GM19397 (cell line): Measurements from ENCODE around the gene HHAT.

ENCODE experiments used
- ATAC-seq: cut with Tn5 transposase; IDR thresholded peaks from one replicate; pipeline ENCODE4 v1.9.1; 2021; ENCODE audit warnings: mild to moderate bottlenecking, moderate library complexity; ENCODE audit not compliant: unreplicated experiment

Gene HHAT

DNA sequence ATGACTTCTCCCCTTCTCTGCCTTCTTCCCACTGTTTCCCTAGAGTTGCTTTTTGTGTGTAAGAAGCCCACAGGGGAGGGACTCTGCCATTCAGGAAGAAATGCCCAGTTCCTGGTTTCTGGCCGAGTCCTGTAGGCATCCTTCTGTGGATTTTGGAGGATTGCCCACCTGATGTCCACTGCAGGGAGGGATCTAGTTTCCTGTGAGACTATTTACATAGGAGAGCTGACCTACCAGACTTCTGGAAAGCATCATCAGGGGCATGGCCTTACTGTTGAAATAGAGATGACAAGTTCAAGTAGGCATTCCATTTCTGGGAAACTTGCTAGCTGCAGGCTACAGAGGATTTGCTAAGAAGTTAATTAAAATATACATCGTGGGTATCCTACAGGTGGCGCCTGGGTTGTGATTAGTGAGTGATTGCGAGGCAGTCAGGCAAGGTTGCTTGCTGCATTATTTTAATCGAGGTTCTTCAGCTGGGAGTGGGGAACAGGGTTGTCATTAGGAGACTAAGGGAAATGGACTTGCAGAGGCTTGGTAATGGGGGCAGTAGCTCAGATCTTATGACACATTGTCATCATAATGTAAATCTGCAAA is 148.7 kb downstream of the HHAT start:
- no peak for ATAC-seq

DNA sequence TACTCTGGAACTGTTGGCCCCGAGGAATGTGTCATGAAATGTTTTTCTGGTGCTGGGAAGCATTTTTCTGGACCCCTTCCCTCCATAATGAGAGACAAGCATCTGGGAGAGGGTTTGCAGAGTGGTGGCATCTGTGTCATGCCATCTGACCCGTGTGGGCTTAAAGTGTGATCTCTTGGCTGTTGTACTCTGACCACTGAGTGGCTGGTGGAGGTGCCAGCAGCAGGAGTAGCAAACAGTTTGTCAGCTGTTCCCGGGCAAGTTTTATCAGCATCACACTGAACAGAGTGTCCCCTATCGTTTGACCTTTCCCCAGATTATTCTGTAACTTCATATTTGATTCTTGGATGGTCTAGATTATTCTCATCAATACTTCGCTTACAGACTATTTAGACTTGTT is 150.1 kb downstream of the HHAT start:
- ATAC-seq = no peak

DNA sequence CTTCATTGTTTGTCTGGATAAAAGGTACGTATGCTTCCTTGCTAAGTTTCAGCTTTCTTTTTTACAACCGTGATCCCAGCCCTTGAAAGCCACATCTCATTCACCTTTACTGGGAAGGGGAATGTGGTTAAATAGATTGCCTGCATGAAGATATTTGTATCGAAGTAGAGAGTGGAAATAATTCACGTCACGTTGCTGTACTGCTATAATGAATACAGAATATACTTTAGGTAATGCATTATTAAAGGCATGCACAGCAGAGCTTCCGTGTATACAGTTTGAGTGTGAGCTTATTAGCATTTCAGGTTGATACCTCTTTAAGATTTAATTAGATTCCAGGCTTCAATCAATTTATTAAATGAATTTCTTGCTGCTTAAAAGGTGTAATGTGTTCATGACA is 153.8 kb downstream of the HHAT start:
- no peak for ATAC-seq

DNA sequence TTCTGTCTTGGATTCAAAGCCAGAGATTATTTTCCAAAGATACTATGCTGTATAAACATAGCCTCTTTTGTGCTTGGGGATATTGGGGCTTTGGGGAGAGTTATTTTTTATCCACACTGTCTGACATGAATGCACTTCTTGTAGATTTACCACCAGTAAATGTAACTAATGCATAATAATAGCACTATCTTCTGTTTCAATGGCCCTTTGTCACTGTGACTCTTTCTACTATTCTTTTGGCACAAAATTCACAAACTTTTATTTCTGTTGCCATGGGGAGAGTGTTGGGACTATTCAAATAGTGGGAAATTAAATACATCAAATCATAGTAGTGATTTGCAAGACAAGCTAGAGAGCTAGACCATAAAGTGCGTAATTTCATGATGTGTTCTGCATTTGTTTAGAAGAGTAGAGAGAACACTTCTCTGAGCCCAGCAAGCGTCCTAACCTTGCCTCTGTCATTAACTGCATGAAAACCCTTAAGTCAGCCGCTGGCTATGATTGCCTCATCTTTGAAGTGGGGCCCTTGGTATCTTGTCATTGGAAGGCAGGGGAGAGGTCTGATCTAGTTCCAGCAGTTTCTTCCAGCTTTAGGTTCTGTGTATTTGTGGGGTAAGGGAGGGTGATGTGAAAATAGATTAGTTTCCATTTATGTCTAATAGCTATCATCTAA is 154.4 kb downstream of the HHAT start:
- no peak for ATAC-seq

DNA sequence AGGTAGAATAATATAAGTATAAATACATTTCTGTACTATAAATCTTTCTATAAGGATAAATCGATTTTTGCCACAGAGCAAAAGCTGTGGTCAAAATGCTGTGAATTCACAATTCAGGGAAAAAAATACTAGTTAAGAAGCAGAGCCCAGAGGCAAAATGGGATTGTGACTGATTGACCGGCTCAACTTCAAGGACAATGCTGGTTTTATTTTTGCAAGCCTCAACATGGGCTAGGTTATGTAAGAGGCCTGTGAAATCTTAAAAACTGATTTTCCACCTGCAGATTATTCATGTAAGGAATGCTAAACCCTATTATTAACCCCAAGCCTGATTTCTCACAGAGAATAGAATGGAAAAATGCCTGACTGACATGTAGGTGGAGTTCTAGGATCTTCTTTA is 155.1 kb downstream of the HHAT start:
- ATAC-seq = no peak

DNA sequence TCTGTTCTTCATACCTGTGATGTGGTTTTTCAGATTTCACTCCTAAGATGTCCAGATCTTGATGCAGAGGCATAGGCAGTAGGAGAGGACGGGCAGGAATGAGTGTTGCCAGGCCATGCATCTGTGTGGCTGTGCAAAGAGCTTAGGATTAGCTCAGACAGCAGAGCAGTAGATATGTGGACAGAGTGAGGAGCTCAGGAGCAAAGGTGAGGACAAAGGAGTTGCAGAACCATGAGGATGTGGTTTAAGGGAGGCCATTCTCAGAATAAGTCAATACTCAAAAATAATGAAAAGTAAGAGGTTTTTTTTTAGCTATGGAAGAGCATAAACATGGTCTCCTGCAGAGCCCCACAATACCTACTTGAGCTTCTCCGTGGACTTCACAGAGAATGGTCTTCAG is 158.3 kb downstream of the HHAT start:
- no peak for ATAC-seq

DNA sequence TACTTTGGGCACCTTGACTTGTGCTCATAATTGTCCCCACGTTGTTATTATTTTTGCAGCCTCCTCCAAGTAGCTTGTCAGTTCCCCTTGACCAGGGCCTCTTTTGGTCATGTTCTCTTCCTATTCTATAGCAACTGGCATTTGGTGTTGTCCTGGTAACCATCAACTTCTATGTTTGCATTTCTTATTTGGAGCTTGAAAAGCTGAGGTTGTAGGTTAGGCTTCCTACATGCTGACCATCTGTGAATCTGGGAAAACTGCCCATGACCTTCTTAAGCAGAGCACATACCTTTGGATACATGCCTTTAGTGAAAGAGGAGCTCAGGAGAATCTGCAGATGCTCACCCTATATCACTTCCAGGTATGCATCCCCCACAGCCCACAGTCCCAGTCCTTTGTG is 160.8 kb downstream of the HHAT start:
- ATAC-seq = no peak

DNA sequence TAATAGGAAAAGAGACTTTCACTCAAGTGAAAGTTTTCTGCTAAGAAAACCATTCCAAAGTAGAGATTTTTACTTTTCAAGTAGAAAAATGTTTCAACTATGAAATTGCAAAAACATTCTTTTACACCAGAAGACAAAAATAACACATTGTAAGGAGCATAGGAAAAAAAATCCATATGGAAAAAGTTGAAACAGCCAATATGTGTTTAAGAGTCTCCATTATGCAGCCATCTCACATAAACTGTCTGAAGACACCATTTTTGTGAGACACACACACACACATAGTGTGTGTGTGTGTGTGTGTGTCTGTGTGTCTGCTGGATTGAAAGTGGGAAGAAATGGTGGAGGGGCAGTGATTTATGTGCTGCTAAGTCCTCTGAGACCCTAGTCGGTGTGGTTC is 162.1 kb downstream of the HHAT start:
- no peak for ATAC-seq

DNA sequence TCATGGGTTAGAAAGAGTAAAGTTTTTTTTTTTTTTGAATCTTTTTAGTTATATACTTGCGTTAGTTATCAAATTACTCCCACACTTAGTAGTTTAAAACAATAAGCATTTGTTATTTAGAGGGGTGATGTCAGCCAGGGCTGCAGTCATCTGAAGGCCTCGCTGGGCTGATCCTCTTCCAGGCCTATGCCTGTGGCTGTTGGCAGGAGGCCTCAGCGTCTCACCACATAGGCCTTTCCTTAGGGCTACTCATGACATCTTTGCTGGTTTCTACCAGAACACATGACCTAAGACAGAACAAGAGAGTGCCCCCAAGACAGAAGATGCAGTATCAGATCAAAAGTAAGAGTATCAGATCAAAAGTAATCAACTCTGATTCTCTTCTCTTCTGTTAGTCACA is 167.4 kb downstream of the HHAT start:
- ATAC-seq = no peak

DNA sequence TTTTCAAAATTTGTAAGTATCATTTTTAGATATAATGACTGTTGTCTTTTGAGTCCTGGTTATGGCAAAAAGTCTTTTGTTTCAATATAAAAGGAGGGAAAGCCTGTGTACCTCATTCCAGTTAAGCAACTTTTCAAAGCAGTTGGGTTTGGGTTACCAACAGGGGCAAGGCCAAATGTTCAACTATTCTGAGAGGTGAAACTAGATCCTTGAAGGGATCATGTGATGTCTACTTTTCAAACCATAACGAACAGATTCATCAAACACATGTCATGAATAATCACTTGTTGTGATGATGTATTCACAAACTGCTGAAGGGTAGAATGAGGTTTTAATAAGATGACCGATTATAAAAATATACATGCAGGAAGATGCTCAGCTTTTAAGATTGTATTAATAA is 171.3 kb downstream of the HHAT start:
- ATAC-seq = no peak

DNA sequence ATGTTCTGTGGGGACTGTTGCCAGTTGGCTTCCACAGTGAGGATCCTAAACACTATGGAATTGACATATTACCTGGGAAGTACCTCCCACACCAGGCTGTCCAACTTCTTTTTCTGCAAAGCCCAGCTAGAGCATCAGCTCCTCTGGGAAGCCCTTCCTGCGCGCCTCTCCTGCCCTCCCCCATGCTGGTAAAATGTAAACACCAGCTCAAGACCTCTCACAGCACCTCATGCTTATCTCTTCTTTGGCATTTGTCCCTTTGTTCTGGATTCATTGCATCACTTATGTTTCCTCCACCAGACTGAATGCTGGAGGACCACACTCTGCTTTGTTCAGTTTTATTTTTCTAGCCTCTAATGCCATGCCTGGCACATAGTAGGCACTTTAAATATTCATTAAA is 172.1 kb downstream of the HHAT start:
- ATAC-seq = no peak

DNA sequence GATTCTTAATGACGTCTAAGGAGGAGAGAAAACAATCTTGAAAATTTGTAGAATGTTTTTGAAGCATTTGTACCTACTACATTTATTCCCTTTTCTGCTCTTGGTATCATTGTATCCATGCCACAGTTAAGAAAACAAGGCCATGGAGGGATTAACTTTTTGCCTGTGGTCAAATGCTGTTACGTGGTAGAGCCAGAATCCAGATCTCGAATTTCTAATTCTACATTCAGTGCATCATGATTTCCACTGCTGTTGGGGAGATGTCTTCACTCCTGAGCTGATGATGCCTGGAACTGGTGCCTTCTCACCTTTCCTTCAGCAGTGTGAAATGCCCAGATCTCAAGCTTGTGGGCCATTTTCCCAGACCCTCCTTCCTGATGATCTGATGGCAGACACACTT is 175.6 kb downstream of the HHAT start:
- ATAC-seq = no peak

DNA sequence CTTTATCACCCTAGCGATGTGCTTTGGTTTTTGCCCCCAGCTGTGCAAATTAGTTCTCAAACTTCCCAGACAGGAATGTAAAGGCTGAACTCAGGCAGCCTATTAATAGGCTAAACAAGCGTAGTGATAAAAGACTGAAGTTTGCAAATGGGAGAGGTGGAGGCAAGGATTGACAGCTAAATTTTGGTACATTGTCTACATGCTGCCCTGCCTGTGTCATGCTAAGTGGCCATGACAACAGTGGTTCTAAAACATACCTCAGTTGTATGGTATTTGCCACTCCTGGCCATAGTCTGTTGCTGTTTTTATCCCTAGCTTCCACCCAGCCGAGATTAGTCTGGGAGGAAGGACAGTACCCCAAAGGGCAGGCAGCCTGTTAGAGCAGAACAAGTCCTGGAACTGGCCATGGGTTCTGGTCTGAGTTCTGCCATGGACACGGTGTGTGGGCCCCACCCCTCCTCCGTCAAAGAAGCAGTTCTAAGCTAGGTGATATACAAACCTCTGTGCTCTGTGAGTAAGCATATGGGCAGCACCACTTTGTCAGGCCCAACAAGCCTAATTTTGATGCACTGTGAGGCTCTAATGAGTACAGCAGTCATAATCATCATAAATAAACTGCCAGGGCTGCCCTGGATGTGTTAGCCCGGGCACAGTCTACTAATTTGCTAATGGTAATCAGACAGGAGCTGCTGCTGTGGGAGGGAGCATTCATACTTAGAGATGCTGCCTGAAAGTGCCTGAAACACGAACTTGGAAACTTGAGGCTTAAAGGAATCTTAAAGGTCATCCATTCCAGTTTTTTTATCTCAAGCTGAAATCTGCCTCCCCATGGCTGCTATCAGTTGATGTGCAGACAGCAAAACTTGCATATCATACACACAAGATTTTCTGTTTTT is 177.1 kb downstream of the HHAT start:
- ATAC-seq = no peak

DNA sequence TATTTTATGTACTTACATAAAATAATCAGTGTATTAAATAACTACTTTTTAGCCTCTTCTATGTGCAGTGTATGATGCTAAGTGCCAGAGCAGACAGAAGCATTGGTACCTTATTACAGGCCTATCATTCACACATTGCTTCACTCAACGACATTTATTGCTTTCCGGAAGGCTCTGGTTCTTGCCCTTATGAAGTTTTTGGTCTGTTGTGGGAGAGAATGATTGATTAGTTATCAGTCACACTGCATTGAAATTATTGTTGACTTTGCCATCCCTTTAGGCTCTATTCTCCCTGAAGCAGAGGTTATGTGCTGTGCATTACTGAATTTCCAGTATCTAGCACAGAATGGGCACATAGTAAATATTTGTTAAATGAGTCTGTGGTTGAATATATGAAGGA is 178.0 kb downstream of the HHAT start:
- no peak for ATAC-seq

DNA sequence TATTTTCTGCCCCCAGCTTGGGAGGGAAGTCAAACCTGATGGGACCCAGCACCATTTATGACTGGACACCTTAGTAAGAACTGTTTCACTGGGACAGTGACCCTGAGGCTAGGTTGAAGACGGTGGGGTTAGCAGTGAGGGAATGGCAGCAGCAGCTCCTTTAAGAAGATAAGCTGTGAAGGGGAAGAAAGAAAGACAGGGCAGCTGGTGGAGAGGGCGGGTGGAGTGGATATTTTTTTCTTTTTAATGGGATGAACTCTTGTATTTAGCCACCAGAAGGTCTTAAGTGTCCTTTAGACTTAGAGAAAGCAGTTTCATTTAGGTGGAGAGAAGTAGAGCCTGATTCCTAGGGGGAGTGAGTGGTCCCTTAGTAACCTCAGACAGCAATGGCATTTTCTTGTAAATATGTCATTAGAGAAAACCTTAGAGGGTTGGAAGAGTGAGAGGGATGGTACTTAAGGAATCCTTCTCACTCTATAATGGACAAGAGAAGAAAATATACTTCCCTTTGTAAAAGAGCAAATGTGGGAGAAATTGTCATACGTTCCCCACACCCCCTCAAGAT is 187.5 kb downstream of the HHAT start:
- ATAC-seq = no peak

DNA sequence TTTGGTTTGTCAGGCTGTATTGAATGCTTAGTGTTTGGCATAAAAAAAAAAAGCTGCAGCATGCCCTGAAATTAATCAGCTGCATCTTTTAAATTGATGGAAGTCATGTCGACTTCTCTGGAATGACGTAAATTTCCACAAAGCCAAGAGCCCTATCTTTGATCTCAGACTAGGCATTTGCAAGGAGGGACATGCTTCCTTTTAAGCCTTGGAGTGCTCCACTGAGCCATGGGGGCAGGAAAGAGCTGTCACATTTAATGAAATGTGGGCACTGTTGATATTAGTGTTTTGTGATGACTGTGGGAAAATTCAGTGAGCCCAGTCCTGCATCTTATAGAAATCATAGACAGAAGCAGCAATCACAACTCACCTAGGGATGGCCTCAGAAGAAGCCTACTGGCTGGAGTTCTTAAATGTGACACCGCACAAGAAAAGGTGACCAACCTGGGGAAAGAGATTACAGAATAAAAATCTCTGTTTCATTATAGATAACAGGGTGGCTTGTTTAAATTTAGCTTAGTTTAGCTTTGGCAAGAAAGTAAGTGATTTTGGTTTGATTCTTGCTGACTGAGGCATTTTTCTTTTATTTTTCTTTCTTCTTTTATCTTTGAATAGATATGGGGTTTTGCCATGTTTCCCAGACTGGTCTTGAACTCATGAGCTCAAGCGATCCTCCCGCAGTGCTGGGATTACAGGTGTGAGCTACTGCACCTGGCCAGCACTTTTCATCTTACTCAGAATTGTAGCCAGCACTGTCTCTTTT is 188.2 kb downstream of the HHAT start:
- ATAC-seq = no peak

DNA sequence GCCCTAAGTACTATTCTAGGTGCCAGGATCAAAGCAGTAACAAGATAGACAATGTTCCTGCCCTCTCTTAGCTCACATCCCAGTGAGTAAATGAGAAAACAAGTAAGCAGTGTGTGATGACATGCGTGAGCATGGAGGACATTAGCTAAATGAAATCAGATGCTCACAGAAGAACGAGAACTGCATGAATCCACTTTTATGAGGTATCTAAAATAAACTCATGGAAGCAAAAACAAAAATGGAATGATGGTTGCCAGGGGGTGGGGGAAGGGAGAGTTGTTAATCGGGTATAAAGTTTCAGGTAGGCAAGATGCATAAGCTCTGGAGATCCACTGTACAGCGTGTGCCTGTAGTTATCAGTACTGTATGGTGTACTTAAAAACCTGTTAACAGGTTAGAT is 195.1 kb downstream of the HHAT start:
- no peak for ATAC-seq

DNA sequence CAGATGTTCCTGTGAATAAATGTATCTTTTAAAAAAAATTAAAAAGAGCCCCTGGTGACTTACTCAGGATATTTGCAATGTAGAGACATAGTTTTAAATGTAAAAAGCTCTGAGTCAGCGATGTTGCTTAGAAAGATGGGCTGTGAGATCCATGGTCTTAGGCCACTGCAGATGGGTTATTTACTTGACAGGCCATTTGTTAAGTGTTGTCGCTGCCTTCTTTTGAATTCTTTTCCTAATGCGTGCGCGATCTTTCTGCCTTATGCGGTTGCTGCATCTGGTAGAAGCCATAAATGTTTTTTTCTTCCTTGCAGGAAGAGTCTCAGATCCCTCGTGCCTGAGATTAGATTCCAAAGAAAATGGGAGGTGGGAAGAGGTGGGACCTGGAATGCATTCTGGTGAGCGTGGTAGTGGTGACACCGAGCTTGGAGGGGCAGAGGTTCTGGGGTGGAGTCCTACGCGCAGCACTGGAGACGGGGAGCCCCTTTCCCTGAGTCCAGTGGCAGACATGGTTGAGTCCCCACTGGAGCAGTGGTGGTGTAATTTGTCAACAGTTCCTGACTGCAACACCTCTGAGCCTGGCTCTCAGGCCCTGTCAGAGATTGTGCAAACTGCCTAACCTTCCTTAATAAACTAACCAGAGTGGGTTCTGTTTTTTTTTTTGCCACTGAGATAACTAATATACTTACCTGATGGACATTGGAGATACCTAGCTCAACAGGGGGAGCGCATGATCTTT is 197.2 kb downstream of the HHAT start:
- ATAC-seq = no peak

DNA sequence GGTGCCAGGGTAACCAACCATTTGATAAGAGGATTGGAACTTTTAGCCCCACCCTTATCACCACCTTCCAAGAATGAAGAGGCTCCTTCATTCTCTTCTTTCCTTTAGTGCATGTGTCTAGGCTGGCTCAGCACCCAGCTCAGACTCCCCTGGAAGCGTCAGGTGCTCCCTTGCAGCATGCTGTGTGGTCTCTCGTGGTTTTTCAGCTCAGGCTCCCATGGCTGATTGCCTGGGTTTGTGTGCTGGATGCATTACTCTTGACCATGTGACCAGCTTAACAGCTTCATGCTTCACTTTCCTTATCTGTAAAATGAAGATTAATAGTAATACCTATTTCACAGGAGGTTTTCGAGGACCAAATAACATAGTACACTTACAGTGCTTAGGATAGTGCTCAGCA is 198.4 kb downstream of the HHAT start:
- no peak for ATAC-seq

DNA sequence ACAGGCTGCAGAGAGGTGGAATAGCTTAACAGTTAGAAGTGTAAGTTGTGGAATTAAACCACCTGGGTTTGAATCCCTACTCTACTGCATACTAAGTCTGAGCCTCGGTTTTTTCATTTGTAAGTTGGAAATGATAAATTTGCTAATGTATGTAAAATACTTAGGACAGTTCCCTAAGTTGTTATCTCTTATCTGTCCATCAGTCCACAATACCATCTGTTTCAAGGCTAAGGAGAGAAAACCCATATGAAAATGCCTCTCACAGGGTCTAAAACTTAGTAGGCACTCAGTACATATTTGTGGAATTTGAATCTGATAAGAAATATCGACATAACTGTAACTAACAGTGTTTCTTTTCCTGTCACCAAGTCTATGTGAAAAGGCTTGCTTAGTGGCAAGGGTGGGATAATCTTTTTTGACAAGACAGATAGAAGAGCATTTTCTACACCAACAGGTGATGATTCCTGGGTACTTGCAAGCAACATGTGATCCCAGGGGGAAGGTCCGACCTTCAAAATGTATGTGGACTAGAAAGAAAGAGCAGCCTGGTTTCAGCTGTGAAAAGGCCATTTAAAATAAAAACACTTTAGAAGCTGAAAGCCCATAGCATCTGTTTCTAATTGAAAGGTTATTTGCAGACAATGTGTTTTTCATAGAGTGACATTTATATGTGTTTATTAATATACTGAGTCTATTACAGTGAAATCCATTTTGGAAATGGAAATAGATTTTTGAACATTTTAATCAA is 202.9 kb downstream of the HHAT start:
- no peak for ATAC-seq
